Testis (tissue), 2 donors: Measurements from ENCODE around the gene PLCB1.

Experiments
- CTCF ChIP-seq, 3 experiments: fragments of 450-650 bp in 2 of 3; fragments of 200-600 bp in 1 of 3; sonication (generic) in 1 of 3; IDR thresholded peaks; one replicate each; pipeline ENCODE4 v1.5.1; 2016 to 2019; ENCODE audit warnings: antibody characterized with exemption in 3 of 3, mild to moderate bottlenecking in 2 of 3, moderate library complexity in 1 of 3
- POLR2A ChIP-seq: fragments of 450-650 bp; IDR thresholded peaks from one replicate; pipeline ENCODE4 v1.6.1; 2017; ENCODE audit warnings: antibody characterized with exemption, mild to moderate bottlenecking, moderate library complexity

DNA sequence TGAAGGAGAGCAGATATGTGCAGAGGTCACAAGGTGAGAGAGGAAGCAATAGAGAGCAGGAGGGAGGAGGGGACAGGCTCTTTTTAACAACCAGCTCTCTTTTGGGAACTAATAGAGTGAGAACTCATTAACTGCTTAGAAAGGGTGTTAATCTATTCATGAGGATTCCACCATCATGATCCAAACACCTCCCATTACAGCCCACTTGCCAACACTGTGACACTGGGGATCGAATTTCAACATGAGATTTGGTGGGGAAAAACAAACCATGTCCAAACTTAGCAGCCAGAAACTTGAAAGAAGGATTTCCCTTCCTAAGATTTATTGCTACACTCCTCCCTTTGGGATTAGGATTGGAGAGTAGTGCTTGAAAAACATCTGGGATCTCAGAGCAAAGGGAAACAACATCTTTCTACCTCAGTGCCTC is 801.3 kb downstream of the PLCB1 start:
- TF ChIP-seq CTCF (IDR thresholded peaks at IDR 0.05) (no peak), POLR2A (no peak)
